ENCODE measurements around the gene EXOC1. TPM values are rescaled to one million over a fixed set of nuclear protein-coding genes. Genes with fewer than 3 reads are reported as not detected.

Gene EXOC1
- total and polyA plus RNA-seq, 2 experiments from 2014 or later, result 13.4 to 22.2 TPM

DNA sequence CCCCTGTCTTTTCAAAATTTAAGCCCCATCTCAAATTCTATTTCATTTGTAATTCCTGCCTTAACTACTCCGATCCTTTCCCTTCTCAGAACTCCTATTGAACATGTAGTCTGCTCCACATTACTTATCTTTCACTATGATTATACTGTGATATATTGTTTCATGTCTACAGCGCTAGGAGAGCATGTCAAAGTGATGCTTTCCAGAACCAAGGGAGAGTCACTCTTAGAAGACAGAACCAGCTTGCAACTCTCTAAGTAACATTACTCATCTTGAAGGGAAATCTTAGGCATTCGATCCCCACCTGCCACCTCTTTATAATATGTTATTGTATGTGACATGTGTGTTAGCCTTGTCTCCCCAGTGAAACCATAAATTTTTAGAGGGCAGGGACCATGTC is 23.4 kb upstream of the EXOC1 start (continued):
- TF ChIP-seq CREB1 (CRISPR knock-in tag; IDR thresholded peaks at IDR 0.05; ENCODE audit: low read depth) (no peak), STAT1 (IDR thresholded peaks at IDR 0.05; ENCODE audit: unreplicated experiment) (no peak), EZH2 (IDR thresholded peaks at IDR 0.05; ENCODE audit: low read depth, unreplicated experiment) (no peak), JUNB (IDR thresholded peaks at IDR 0.05; ENCODE audit: unreplicated experiment) (no peak), ZNF114 (CRISPR knock-in tag; IDR thresholded peaks at IDR 0.05) (no peak)
- TF ChIP-seq, protein P1, sequence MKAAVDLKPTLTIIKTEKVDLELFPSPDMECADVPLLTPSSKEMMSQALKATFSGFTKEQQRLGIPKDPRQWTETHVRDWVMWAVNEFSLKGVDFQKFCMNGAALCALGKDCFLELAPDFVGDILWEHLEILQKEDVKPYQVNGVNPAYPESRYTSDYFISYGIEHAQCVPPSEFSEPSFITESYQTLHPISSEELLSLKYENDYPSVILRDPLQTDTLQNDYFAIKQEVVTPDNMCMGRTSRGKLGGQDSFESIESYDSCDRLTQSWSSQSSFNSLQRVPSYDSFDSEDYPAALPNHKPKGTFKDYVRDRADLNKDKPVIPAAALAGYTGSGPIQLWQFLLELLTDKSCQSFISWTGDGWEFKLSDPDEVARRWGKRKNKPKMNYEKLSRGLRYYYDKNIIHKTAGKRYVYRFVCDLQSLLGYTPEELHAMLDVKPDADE (IDR thresholded peaks at IDR 0.05), result no peak

DNA sequence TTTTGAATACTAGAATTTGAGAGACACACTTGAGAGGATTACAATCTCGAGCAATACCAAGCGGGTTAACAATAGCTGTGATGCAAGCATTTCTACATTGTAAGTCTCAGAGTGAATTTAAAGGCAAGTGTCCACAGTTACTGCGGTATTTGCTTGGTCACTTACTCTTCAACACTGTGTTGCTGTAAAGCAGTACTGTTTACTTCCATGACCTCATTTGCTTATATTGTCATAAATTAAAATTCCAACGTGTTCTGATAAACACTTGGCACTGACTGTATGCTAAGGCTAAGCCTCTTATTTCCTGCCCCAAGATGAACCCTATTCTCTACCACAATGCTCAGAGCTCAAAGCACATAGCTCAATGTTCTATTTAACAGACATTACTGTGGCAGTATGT is 22.7 kb upstream of the EXOC1 start:
- Mint-ChIP-seq H3K4me3 (no peak overlapping the region), H3K27me3 (ENCODE audit: insufficient read depth, low read depth, poor library complexity) (peaks cover 2% of the 10 kb centered on the region), H3K27ac (no peak overlapping the region), H3K9me3 (no peaks in the 10 kb centered on the region), H3K4me1 (peaks cover 2% of the 10 kb centered on the region; the same call in 1 of the 3 replicates), H3K36me3 (ENCODE audit: low read depth) (no peaks in the 10 kb centered on the region)
- ATAC-seq (no peak), DNase-seq (ENCODE audit: low spot score) (no peak)
- peaks cover 5% of the 10 kb centered on the region; the same call in 1 of the 2 replicates for H3K9me2 ChIP-seq (ENCODE audit: insufficient read depth)
- H3K27me3 ChIP-seq (ENCODE audit: insufficient read depth), result no peaks in the 10 kb centered on the region
- no peak overlapping the region for H3K4me3 ChIP-seq
- H3F3A ChIP-seq (replicated peaks; ENCODE audit: low read depth), result no peaks in the 10 kb centered on the region
- no peaks in the 10 kb centered on the region for H3K36me3 ChIP-seq (ENCODE audit: insufficient read depth)
- H4K20me1 ChIP-seq (replicated peaks; ENCODE audit: insufficient read depth), result no peaks in the 10 kb centered on the region
- no peak overlapping the region for H3K27ac ChIP-seq (ENCODE audit: low read depth)
- peaks cover 3% of the 10 kb centered on the region; the same call in 1 of the 2 replicates for H3K4me1 ChIP-seq (ENCODE audit: insufficient read depth)
- no peaks in the 10 kb centered on the region for H3K79me2 ChIP-seq (replicated peaks; ENCODE audit: insufficient read depth)
- H3K4me2 ChIP-seq, result no peak overlapping the region
- H2AFZ ChIP-seq, result no peak overlapping the region
- TF ChIP-seq ZNF331 (CRISPR knock-in tag; IDR thresholded peaks at IDR 0.05; ENCODE audit: low read depth) (no peak), CREB1 (CRISPR knock-in tag; IDR thresholded peaks at IDR 0.05; ENCODE audit: low read depth) (no peak), ZNF114 (CRISPR knock-in tag; IDR thresholded peaks at IDR 0.05) (no peak), NANOG (IDR thresholded peaks at IDR 0.05; ENCODE audit: borderline replicate concordance) (no peak), STAT1 (IDR thresholded peaks at IDR 0.05; ENCODE audit: unreplicated experiment) (no peak), POLR2AphosphoS5 (IDR thresholded peaks at IDR 0.05; ENCODE audit: low read depth) (no peak)
- TF ChIP-seq, protein P1 (IDR thresholded peaks at IDR 0.05), result no peak
- TF ChIP-seq, protein P2, sequence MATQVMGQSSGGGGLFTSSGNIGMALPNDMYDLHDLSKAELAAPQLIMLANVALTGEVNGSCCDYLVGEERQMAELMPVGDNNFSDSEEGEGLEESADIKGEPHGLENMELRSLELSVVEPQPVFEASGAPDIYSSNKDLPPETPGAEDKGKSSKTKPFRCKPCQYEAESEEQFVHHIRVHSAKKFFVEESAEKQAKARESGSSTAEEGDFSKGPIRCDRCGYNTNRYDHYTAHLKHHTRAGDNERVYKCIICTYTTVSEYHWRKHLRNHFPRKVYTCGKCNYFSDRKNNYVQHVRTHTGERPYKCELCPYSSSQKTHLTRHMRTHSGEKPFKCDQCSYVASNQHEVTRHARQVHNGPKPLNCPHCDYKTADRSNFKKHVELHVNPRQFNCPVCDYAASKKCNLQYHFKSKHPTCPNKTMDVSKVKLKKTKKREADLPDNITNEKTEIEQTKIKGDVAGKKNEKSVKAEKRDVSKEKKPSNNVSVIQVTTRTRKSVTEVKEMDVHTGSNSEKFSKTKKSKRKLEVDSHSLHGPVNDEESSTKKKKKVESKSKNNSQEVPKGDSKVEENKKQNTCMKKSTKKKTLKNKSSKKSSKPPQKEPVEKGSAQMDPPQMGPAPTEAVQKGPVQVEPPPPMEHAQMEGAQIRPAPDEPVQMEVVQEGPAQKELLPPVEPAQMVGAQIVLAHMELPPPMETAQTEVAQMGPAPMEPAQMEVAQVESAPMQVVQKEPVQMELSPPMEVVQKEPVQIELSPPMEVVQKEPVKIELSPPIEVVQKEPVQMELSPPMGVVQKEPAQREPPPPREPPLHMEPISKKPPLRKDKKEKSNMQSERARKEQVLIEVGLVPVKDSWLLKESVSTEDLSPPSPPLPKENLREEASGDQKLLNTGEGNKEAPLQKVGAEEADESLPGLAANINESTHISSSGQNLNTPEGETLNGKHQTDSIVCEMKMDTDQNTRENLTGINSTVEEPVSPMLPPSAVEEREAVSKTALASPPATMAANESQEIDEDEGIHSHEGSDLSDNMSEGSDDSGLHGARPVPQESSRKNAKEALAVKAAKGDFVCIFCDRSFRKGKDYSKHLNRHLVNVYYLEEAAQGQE (IDR thresholded peaks at IDR 0.05; ENCODE audit: unreplicated experiment), result no peak
- TF ChIP-seq, protein P3, sequence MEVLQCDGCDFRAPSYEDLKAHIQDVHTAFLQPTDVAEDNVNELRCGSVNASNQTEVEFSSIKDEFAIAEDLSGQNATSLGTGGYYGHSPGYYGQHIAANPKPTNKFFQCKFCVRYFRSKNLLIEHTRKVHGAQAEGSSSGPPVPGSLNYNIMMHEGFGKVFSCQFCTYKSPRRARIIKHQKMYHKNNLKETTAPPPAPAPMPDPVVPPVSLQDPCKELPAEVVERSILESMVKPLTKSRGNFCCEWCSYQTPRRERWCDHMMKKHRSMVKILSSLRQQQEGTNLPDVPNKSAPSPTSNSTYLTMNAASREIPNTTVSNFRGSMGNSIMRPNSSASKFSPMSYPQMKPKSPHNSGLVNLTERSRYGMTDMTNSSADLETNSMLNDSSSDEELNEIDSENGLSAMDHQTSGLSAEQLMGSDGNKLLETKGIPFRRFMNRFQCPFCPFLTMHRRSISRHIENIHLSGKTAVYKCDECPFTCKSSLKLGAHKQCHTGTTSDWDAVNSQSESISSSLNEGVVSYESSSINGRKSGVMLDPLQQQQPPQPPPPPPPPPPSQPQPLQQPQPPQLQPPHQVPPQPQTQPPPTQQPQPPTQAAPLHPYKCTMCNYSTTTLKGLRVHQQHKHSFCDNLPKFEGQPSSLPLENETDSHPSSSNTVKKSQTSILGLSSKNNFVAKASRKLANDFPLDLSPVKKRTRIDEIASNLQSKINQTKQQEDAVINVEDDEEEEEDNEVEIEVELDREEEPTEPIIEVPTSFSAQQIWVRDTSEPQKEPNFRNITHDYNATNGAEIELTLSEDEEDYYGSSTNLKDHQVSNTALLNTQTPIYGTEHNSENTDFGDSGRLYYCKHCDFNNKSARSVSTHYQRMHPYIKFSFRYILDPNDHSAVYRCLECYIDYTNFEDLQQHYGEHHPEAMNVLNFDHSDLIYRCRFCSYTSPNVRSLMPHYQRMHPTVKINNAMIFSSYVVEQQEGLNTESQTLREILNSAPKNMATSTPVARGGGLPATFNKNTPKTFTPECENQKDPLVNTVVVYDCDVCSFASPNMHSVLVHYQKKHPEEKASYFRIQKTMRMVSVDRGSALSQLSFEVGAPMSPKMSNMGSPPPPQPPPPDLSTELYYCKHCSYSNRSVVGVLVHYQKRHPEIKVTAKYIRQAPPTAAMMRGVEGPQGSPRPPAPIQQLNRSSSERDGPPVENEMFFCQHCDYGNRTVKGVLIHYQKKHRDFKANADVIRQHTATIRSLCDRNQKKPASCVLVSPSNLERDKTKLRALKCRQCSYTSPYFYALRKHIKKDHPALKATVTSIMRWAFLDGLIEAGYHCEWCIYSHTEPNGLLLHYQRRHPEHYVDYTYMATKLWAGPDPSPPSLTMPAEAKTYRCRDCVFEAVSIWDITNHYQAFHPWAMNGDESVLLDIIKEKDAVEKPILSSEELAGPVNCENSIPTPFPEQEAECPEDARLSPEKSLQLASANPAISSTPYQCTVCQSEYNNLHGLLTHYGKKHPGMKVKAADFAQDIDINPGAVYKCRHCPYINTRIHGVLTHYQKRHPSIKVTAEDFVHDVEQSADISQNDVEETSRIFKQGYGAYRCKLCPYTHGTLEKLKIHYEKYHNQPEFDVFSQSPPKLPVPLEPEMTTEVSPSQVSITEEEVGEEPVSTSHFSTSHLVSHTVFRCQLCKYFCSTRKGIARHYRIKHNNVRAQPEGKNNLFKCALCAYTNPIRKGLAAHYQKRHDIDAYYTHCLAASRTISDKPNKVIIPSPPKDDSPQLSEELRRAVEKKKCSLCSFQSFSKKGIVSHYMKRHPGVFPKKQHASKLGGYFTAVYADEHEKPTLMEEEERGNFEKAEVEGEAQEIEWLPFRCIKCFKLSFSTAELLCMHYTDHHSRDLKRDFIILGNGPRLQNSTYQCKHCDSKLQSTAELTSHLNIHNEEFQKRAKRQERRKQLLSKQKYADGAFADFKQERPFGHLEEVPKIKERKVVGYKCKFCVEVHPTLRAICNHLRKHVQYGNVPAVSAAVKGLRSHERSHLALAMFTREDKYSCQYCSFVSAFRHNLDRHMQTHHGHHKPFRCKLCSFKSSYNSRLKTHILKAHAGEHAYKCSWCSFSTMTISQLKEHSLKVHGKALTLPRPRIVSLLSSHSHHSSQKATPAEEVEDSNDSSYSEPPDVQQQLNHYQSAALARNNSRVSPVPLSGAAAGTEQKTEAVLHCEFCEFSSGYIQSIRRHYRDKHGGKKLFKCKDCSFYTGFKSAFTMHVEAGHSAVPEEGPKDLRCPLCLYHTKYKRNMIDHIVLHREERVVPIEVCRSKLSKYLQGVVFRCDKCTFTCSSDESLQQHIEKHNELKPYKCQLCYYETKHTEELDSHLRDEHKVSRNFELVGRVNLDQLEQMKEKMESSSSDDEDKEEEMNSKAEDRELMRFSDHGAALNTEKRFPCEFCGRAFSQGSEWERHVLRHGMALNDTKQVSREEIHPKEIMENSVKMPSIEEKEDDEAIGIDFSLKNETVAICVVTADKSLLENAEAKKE (CRISPR knock-in tag; IDR thresholded peaks at IDR 0.05), result no peak
